ENCODE data around the gene BNC1.
"Not testable (repeated sequence)": the region's sequence is repeated elsewhere in the genome, so short reads cannot be mapped to it uniquely, and the experiment has no call there.

The BNC1 gene

DNA sequence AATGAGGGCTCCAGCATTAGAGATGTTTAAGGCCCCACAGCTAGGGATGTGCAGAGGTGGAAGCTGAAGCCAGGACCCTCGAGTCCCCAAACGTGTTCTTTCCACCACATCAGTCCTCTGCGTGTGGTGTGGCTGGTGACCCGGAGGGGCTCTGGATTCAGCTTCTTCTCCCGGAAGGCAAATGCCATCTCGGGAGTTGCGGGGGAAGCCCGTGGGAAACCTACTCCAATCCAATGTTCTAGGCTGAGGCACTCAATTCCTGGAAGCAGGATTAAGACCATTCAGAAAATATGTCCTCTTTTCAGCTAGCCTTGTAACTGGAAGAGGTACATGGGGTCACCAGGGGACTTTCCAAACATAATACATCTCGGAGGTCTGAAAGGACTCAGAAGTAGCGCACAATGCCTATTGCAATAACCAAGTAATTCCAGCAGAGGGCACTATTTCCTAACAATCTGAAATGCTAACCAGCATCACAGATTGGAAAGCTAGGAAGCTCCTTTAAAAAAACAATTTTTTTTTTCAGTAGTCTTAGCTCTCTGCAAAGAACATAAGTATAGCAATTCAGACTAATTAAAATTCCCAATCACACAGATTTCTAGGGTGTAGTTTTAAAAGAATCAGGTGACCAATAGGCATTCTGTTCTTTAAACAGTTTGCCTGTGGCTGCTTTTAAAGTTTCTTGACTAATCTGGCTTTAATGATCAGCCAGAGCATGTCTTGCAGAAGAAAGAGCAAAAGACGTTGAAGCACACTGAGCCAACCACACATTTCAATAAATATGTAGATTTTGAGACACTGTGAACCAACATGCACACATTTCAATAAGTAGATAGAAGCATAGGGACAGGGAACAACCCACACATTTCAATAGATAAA, 36.1 kb downstream of the BNC1 start:
- peak; percentile 68 for DNase-seq

GRCh38 chr15:83243634-83244033, 40.8 kb downstream of the BNC1 start:
- no peak for DNase-seq

GRCh38 chr15:83230242-83230641, 54.2 kb downstream of the BNC1 start:
- no peak for DNase-seq

DNA sequence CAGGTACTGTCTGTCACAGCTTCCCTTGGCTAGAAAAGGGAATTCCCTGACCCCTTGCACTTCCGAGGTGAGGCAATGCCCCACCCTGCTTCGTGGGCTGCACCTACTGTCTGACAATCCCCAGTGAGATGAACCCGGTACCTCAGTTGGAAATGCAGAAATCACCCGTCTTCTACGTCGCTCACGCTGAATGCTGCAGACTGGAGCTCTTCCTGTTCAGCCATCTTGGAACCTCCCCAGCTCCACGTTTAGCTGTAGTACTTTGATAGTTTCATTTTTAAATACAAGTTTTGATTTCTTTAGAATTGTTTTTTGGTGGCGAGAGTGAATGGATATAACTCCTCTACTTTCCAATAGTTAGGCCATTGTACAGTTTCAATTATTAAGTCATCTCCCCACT, 59.0 kb downstream of the BNC1 start:
- no peak for DNase-seq

GRCh38 chr15:83221781-83222180, 62.7 kb downstream of the BNC1 start:
- not testable (repeated sequence) for DNase-seq

DNA sequence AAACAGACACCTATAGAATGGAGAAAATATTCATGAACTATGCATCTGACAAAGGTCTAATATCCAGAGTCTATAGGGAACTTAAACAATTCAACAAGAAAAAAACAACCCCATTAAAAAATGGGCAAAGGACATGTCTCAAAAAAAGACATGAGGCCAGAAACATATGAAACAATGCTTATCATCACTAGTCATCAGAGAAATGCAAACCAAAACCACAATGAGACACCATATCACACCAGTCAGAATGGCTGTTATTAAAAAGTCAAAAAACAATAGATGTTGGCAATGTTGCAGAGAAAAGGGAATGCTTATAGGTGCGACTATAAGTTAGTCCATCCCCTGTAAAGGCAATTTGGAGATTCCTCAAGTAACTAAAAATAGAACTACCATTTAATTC, 65.4 kb downstream of the BNC1 start:
- DNase-seq: no peak

GRCh38 chr15:83215306-83215705, 69.2 kb downstream of the BNC1 start:
- DNase-seq: no peak

DNA sequence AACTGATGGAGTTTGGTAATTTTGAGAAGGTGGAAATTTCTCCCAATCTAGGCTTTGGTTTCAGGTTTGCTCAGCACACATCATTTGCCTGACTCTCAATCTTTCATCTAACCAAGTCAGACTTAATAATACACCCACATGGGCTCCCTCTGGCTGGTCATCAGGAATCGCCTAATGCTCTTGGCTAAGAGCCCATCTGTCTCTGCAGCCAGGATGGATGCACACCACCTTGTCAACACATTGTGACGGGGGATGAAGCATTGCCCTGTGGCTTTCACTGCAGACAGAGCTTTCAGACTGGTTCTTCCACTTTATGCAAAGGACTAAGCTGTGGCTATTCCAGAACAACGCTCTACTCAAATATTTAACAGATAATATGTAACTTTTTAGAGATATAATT, 73.8 kb downstream of the BNC1 start:
- peak; percentile 16 for DNase-seq

GRCh38 chr15:83209333-83209732, 75.1 kb downstream of the BNC1 start:
- DNase-seq: no peak

GRCh38 chr15:83208367-83208661, 76.2 kb downstream of the BNC1 start:
- peak; percentile 31 for DNase-seq

- peak; percentile 66 for DNase-seq
Measured at GRCh38 chr15:83207660-83208366, 76.7 kb downstream of the BNC1 start, which contains the start of gene HDGFL3. Gene HDGFL3, minus strand, starts transcription at chr15:83207823. Its CDS starts 409 bp downstream, at chr15:83207414.

GRCh38 chr15:83207009-83207659, 77.3 kb downstream of the BNC1 start:
- peak; percentile 45 for DNase-seq

GRCh38 chr15:83206526-83207008, 77.9 kb downstream of the BNC1 start:
- DNase-seq: peak; percentile 20
